ENCODE results near the gene SEPSECS.

Gene SEPSECS

GRCh38 chr4:25131381-25131780 lies 28.9 kb downstream of the SEPSECS start:
- H3K27ac ChIP-seq, result no peak overlapping the region
- no peaks in the 10 kb centered on the region for H3K27me3 ChIP-seq
- no peak overlapping the region for H3K4me3 ChIP-seq
- H3K4me2 ChIP-seq, result no peak overlapping the region
- H3K36me3 ChIP-seq, result peaks cover 12% of the 10 kb centered on the region
- H3K4me1 ChIP-seq, result no peaks in the 10 kb centered on the region
- no peaks in the 10 kb centered on the region for H3K9me3 ChIP-seq
- TF ChIP-seq Cebpa-rat (IDR thresholded peaks at IDR 0.05), result no peak
- no peak overlapping the region for H3K9ac ChIP-seq
- no peaks in the 10 kb centered on the region for H4K20me1 ChIP-seq

- H3K4me2 ChIP-seq, result no peak overlapping the region
- H3K36me3 ChIP-seq, result peaks cover 15% of the 10 kb centered on the region
- no peaks in the 10 kb centered on the region for H3K9me3 ChIP-seq
- H3K27ac ChIP-seq, result no peak overlapping the region
- no peak overlapping the region for H3K9ac ChIP-seq
- no peaks in the 10 kb centered on the region for H3K27me3 ChIP-seq
- no peaks in the 10 kb centered on the region for H3K4me1 ChIP-seq
- no peak for TF ChIP-seq Cebpa-rat (IDR thresholded peaks at IDR 0.05)
- no peaks in the 10 kb centered on the region for H4K20me1 ChIP-seq
- no peak overlapping the region for H3K4me3 ChIP-seq
Observed at GRCh38 chr4:25129917-25130316, 30.3 kb downstream of the SEPSECS start.

- H3K9me3 ChIP-seq, result no peaks in the 10 kb centered on the region
- no peaks in the 10 kb centered on the region for H4K20me1 ChIP-seq
- TF ChIP-seq Cebpa-rat (IDR thresholded peaks at IDR 0.05), result no peak
Observed at GRCh38 chr4:25128671-25129070, 31.6 kb downstream of the SEPSECS start.

GRCh38 chr4:25123236-25123635 lies 37.0 kb downstream of the SEPSECS start:
- no peak overlapping the region for H3K4me3 ChIP-seq
- no peaks in the 10 kb centered on the region for H3K9me3 ChIP-seq
- H3K27ac ChIP-seq, result no peak overlapping the region
- no peak for TF ChIP-seq Cebpa-rat (IDR thresholded peaks at IDR 0.05)
- H3K27me3 ChIP-seq, result no peaks in the 10 kb centered on the region
- H3K4me1 ChIP-seq, result no peaks in the 10 kb centered on the region
- no peaks in the 10 kb centered on the region for H4K20me1 ChIP-seq
- H3K4me2 ChIP-seq, result no peak overlapping the region
- no peak overlapping the region for H3K9ac ChIP-seq
- peaks cover 19% of the 10 kb centered on the region for H3K36me3 ChIP-seq

More at GRCh38 chr4:25128671-25129070, 31.6 kb downstream of the SEPSECS start:
- no peaks in the 10 kb centered on the region for H3K4me1 ChIP-seq
- no peaks in the 10 kb centered on the region for H3K27me3 ChIP-seq
- H3K4me3 ChIP-seq, result no peak overlapping the region
- no peak overlapping the region for H3K9ac ChIP-seq
- H3K27ac ChIP-seq, result no peak overlapping the region
- no peak overlapping the region for H3K4me2 ChIP-seq
- H3K36me3 ChIP-seq, result peaks cover 18% of the 10 kb centered on the region

- no peaks in the 10 kb centered on the region for H4K20me1 ChIP-seq
- no peak overlapping the region for H3K9ac ChIP-seq
- no peaks in the 10 kb centered on the region for H3K27me3 ChIP-seq
- H3K27ac ChIP-seq, result no peak overlapping the region
- H3K9me3 ChIP-seq, result no peaks in the 10 kb centered on the region
- H3K4me1 ChIP-seq, result no peaks in the 10 kb centered on the region
- H3K4me3 ChIP-seq, result no peak overlapping the region
- TF ChIP-seq Cebpa-rat (IDR thresholded peaks at IDR 0.05), result no peak
- peaks cover 16% of the 10 kb centered on the region for H3K36me3 ChIP-seq
- no peak overlapping the region for H3K4me2 ChIP-seq
Observed at GRCh38 chr4:25120146-25120940, 39.9 kb downstream of the SEPSECS start.

GRCh38 chr4:25117716-25118472 lies 42.4 kb downstream of the SEPSECS start:
- H3K9me3 ChIP-seq, result no peaks in the 10 kb centered on the region
- no peak overlapping the region for H3K4me2 ChIP-seq
- no peaks in the 10 kb centered on the region for H4K20me1 ChIP-seq
- H3K36me3 ChIP-seq, result peaks cover under 1% of the 10 kb centered on the region; the same call in 1 of the 2 replicates
- H3K4me1 ChIP-seq, result no peaks in the 10 kb centered on the region
- no peak overlapping the region for H3K27ac ChIP-seq
- no peak for TF ChIP-seq Cebpa-rat (IDR thresholded peaks at IDR 0.05)
- H3K9ac ChIP-seq, result no peak overlapping the region
- H3K27me3 ChIP-seq, result no peaks in the 10 kb centered on the region
- H3K4me3 ChIP-seq, result no peak overlapping the region

- Histone ChIP-seq H3K9ac (no peak overlapping the region), H3K27me3 (no peaks in the 10 kb centered on the region), H3K4me2 (no peak overlapping the region), H3K9me3 (no peaks in the 10 kb centered on the region), H3K4me3 (no peak overlapping the region), H3K4me1 (no peaks in the 10 kb centered on the region), H3K27ac (no peak overlapping the region), H3K36me3 (no peaks in the 10 kb centered on the region; the same call in 1 of the 2 replicates), H4K20me1 (no peaks in the 10 kb centered on the region)
- no peak for TF ChIP-seq Cebpa-rat (IDR thresholded peaks at IDR 0.05)
Observed at GRCh38 chr4:25117274-25117673, 43.0 kb downstream of the SEPSECS start.

- Histone ChIP-seq H3K9me3 (no peaks in the 10 kb centered on the region), H3K27ac (no peak overlapping the region)
Observed at GRCh38 chr4:25113915-25114904, 46.0 kb downstream of the SEPSECS start.

GRCh38 chr4:25112995-25113380 lies 47.3 kb downstream of the SEPSECS start:
- no peaks in the 10 kb centered on the region for H3K9me3 ChIP-seq
- H3K36me3 ChIP-seq, result no peaks in the 10 kb centered on the region
- no peak overlapping the region for H3K27ac ChIP-seq
- no peak overlapping the region for H3K4me2 ChIP-seq
- H4K20me1 ChIP-seq, result no peaks in the 10 kb centered on the region
- H3K4me1 ChIP-seq, result no peaks in the 10 kb centered on the region
- no peak for TF ChIP-seq Cebpa-rat (IDR thresholded peaks at IDR 0.05)
- H3K4me3 ChIP-seq, result no peak overlapping the region
- no peak overlapping the region for H3K9ac ChIP-seq
- H3K27me3 ChIP-seq, result no peaks in the 10 kb centered on the region

More at GRCh38 chr4:25113915-25114904, 46.0 kb downstream of the SEPSECS start:
- Histone ChIP-seq H3K4me3 (no peak overlapping the region), H4K20me1 (no peaks in the 10 kb centered on the region), H3K9ac (no peak overlapping the region), H3K4me2 (no peak overlapping the region), H3K36me3 (no peaks in the 10 kb centered on the region), H3K4me1 (no peaks in the 10 kb centered on the region), H3K27me3 (no peaks in the 10 kb centered on the region)
- TF ChIP-seq Cebpa-rat (IDR thresholded peaks at IDR 0.05), result no peak
